Endothelial cell of umbilical vein (primary cell): ENCODE results near the gene AGRN.
"Not testable (repeated sequence)": the region's sequence is repeated elsewhere in the genome, so short reads cannot be mapped to it uniquely, and the experiment has no call there.

Experiments used
- CTCF ChIP-seq, 2 donors: IDR thresholded peaks; 1 replicate in 1 of 2; 2 replicates in 1 of 2; pipeline ENCODE4 v1.5.1; 2011; ENCODE audit warnings: low read length in 2 of 2, mild to moderate bottlenecking in 2 of 2, moderate library complexity in 2 of 2, control low read depth in 1 of 2, inconsistent platforms in 1 of 2, low read depth in 1 of 2; ENCODE audit not compliant: insufficient read depth in 1 of 2; ENCODE audit errors: extremely low read depth in 1 of 2
- EZH2 ChIP-seq: IDR thresholded peaks from 2 replicates; pipeline ENCODE4 v1.6.1; 2012; ENCODE audit warnings: borderline replicate concordance, low read depth, mild to moderate bottlenecking, moderate library complexity, low read length, inconsistent platforms; ENCODE audit not compliant: severe bottlenecking
- FOS ChIP-seq: IDR thresholded peaks from 2 replicates; pipeline ENCODE4 v1.6.1; 2011; ENCODE audit warnings: mild to moderate bottlenecking, low read length, moderate library complexity, borderline replicate concordance; ENCODE audit not compliant: insufficient read depth
- MAX ChIP-seq: IDR thresholded peaks from 2 replicates; pipeline ENCODE4 v1.6.1; 2011; ENCODE audit not compliant: insufficient read depth, insufficient read length
- MYC ChIP-seq: IDR thresholded peaks from one replicate; pipeline ENCODE4 v1.6.1; 2011; ENCODE audit warnings: mild to moderate bottlenecking, low read depth, low read length
- POLR2A ChIP-seq: IDR thresholded peaks from 2 replicates; pipeline ENCODE4 v1.6.1; 2012; ENCODE audit warnings: low read depth, mild to moderate bottlenecking, control low read depth, low read length
- POLR2AphosphoS5 ChIP-seq: IDR thresholded peaks from 2 replicates; pipeline ENCODE4 v1.6.1; 2012; ENCODE audit warnings: low read depth, mild to moderate bottlenecking, control low read depth, low read length, moderate library complexity; ENCODE audit not compliant: insufficient read depth

- TF ChIP-seq POLR2AphosphoS5; CTCF (IDR thresholded peaks at IDR 0.05; ENCODE audit: extremely low read depth in 1 of 2, insufficient read depth in 1 of 2, low read depth in 1 of 2, low read length in 2 of 2); EZH2; MAX; POLR2A; FOS; MYC: not testable (repeated sequence)
These were observed 76.2 kb downstream of the AGRN start for GRCh38 chr1:1096136-1096535.
